Gastroesophageal sphincter (tissue), 3 donors: ENCODE measurements around the gene SPTLC3.

Source experiments
- EP300 ChIP-seq: sonication (generic); formaldehyde crosslinking; IDR thresholded peaks from one replicate; pipeline ENCODE4 v1.6.1; 2017; ENCODE audit warnings: antibody characterized with exemption, mild to moderate bottlenecking
- POLR2A ChIP-seq, 2 donors: fragments of 450-650 bp; IDR thresholded peaks; one replicate each; pipeline ENCODE4 v1.6.1; 2017; ENCODE audit warnings: antibody characterized with exemption in 2 of 2, mild to moderate bottlenecking in 2 of 2, moderate library complexity in 1 of 2
- POLR2AphosphoS5 ChIP-seq: sonication (generic); formaldehyde crosslinking; IDR thresholded peaks from one replicate; pipeline ENCODE4 v1.6.1; 2017; ENCODE audit warnings: antibody characterized with exemption
- TF ChIP-seq, protein P1 (sequence below), 4 experiments: fragments of 200-600 bp in 2 of 4; fragments of 450-650 bp in 2 of 4; sonication (generic) in 1 of 4; IDR thresholded peaks; one replicate each; pipeline ENCODE4 v1.5.1; 2017 to 2019; ENCODE audit warnings: antibody characterized with exemption in 4 of 4, mild to moderate bottlenecking in 2 of 4, moderate library complexity in 2 of 4

DNA sequence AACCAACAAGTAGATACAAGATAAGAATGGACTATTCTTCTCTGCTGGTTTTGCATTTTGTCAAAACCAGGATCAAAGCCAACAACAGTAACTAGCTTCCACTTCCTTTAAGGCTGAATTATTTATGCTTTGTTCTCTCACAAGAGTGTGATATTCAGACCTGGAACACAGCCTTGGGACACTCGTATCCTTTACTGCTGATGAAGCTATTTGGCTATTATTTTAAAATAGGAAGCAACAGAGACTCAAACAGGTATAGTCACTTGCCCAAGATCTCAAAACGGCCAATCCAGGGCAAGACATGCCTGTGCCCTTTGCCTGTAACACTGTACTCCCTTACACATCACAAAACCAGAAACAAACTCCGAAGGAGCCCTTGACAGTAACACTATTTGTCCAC is 19.9 kb downstream of the SPTLC3 start:
- TF ChIP-seq, protein P1, sequence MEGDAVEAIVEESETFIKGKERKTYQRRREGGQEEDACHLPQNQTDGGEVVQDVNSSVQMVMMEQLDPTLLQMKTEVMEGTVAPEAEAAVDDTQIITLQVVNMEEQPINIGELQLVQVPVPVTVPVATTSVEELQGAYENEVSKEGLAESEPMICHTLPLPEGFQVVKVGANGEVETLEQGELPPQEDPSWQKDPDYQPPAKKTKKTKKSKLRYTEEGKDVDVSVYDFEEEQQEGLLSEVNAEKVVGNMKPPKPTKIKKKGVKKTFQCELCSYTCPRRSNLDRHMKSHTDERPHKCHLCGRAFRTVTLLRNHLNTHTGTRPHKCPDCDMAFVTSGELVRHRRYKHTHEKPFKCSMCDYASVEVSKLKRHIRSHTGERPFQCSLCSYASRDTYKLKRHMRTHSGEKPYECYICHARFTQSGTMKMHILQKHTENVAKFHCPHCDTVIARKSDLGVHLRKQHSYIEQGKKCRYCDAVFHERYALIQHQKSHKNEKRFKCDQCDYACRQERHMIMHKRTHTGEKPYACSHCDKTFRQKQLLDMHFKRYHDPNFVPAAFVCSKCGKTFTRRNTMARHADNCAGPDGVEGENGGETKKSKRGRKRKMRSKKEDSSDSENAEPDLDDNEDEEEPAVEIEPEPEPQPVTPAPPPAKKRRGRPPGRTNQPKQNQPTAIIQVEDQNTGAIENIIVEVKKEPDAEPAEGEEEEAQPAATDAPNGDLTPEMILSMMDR (IDR thresholded peaks at IDR 0.05) = no peak
- TF ChIP-seq POLR2AphosphoS5 (no peak), POLR2A (IDR thresholded peaks at IDR 0.05) (no peak), EP300 (no peak)
